ENCODE data around the gene FOXC1.

FOXC1 gene

DNA sequence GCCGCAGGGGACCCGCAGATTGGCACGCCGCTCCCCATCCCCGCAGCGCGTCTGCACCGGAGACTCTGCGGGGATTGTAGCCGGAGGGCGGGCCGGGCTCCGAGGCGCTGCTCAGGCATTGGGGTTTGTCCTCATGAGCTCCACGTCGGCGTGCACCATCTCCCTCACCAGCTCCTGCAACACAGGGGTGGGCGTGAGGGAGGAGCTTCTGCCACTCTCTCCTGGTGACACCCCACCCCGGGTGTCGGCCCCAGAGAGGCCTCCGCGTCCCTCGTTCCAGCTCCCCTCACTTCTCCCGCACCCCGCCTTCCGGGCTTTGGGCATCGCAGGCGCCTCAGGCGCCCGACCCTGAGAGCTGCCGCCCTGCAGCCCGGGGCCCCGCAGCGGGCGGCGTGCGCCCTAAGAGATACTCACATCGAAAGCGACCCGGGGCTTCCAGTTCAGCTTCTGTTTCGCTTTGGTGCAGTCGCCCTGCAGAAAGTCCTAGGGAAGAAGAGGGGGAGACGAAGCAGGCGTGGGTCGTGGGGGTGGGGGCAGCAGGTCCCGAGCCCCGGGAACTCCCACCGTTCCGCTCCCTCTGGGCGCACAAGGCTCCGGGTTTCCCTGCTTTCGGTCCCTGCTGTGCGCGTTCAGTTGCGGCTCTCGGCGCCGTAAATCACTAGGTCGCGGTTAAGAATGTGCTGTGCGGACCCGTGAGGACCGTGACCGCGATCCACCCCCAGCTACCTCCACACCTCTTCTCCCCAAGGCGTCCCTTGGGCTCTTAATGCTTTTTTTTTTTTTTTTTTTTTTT, 14.5 kb downstream of the FOXC1 start:
- DNase-seq (ENCODE audit: low spot score) = no peak

DNA sequence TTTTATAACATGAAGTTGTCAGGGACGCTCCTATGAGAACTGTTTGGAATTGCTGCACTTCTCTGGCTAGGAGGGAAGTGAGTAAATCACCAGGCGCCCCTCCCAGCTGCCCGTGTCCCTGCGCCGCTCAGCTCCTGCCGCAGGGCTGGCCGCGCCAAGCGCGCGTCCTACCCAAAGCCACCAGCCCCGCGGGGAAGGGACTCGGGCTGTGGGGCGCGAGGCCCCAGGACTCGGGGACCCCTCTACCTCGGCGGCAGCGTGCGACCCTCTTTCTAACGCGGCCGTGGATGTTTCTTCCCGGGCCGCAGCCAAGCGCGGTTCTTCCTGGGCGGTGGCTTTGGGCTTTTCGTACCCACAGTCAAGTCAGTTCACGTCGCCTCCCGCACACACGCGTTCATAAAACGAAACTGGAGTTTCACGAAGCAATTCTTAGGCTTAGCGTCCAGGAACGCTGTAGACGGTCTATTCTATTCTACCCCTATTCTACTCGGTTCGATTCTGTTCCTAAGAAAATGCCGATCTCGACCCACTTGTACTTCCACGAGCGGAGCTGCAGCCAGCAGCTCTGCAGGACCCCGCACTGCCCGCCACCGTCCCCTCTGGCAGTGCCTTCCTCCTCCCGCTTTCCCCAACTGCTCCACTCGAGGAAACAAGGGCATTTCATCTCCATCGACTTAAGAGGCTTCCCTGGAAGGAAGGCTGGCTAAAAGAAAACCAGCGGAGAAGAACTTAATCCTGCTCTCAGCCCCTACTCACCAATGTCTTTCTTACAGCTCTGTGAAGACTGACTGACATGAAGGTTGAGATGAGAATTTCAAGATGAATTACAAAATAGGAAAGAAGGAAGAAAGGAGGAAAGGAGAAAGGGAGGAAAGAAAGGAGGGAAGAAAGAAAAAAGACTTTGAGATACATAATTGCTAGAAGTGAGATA, 15.4 kb downstream of the FOXC1 start:
- no peak for DNase-seq (ENCODE audit: low spot score)

DNA sequence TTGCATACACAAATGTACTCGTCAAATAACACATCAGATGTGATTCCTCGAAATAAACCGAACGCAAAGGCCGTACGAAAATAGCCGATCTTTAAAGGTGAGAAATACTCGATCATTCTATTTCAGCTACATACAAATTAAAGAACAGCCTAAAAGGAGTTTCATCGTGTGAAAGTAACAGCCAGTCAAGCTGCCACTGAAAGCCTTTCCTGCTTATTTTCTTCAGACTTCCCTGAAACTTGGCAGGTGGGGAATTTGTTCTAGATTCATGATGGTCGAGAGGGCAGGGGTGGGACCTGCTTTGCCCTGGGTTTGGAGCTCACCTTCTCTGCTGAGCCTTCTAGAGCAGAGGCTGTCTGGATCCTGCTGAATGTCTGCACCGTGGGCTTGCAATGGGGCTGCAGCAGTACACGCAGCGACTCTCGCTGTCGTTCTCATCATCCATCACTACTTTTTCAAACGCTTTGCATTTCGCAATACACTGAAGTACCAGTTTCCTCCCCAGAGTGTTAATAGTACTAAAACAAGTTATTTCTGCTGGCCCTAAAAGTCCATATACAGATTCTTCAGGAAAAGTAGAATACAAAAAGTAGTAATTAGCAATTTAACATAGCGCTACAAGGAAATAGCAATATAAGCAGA, 16.2 kb downstream of the FOXC1 start:
- no peak for DNase-seq (ENCODE audit: low spot score)

DNA sequence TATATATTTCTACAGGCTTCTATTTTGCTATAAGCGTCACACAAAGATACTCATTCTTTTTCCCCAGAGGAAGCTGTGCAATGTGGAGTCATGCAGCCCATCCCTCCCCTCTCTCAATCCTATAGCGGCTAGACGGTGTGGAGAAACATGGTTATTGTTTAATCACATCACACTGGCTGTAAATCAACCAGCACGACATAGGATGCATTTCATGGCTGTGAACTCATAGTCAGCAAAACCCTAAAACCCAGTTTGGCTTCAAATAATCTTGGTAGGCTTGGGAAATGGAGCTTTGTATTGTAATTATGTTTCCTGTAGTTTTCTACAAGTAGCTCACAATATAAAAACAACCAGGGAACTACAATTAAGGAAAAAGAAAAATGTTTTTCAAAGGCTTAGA, 16.8 kb downstream of the FOXC1 start:
- no peak for DNase-seq (ENCODE audit: low spot score)

DNA sequence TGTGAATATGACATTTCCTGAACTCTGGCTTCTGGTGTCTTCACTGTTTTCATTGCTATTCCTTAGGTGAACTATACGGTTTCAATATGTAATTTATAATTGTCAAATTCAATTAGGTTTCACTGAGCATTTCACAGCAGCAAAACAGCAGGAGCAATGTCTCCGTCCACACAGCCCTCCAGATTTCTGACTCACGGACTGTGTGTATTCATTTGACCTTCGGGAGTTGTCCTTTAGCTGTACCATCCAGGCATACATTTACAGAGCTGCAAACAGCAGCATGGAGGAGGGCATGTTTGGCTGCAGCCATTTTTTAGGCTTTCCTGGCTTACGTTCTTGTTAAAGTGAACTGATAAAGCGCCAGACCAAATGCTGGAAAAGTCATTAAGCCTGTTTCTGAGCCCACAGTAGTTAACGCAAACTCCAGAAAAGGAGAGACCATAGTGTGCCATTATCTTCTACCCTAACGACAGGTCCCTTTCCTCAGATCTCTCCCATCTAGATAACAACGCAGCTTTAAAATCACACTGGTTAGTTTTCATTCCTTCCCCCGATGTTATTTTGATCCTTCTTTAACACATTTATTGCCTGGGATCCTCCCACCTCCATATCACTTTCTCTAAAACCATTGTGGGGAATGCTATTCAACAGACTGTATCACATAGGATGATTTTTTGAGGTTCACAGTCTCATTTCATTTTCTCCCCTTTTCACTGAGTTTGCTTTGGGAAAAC, 18.3 kb downstream of the FOXC1 start:
- no peak for DNase-seq (ENCODE audit: low spot score)

DNA sequence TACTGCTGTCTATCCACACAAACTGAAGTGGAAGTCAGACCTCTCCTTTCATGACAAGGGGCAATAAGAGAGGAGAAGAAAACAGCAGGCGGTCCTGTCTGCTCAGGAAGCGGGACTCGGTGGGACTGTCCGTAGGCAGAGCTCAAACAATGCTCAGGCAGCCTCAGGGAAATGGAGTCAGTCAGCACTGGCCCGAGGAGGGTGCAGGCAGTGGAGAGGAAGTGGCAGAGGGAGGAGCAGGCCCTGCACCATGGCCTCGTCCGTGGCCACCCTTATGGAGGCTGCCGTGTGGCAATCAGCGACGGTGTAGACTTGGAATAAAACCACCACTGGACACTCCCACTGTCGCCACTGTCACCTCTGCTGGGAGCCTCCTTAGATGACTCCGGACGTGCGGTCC, 19.6 kb downstream of the FOXC1 start:
- DNase-seq (ENCODE audit: low spot score) = no peak

DNA sequence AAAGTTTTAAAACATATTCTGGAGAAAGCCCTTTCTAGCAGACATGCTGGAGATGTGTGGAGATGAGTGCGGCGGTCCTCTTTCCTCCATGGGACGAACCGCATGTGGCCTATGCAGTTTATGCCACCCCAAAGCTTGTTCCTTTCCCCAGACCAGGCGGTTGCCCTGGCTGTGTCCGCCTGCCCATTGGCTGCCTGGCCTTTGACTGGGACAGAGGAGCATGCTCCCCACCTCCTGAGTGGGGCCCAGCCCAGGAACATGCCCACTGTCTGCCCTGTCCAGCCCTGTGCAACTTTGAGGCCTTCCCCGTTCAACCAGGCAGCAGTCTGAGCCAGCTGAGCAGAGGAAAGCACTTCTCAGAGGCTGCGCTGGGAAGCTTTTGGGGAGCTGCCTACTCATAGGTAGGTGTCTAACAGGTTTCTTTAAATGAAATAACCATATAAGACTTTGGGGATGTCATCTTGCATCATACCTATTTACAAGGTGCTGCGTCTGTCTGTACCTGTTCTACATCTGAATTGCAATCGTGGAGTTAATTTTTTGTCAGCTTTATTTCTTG, 20.6 kb downstream of the FOXC1 start:
- DNase-seq (ENCODE audit: low spot score) = no peak

DNA sequence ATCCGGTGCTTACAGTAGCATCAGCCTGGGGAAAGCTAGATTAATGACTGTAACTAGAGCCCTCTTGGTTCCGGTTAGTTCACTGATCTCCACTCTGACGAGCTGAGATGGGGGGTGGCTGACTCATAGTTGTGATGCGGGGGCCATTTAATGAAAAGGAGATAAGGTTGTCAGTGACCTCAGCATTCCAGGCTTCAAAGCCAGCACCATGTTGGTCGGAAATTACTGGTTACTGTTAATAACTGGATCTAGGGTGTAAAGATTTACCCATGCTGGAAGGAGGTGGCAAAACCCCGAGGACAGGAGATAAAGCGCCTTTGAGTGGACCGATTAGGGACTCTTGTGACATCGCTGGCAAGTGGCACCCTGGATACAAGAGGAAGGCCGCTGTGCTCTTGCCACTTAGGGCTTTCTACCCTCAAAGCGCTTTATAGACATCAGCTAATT, 21.1 kb downstream of the FOXC1 start:
- no peak for DNase-seq (ENCODE audit: low spot score)

DNA sequence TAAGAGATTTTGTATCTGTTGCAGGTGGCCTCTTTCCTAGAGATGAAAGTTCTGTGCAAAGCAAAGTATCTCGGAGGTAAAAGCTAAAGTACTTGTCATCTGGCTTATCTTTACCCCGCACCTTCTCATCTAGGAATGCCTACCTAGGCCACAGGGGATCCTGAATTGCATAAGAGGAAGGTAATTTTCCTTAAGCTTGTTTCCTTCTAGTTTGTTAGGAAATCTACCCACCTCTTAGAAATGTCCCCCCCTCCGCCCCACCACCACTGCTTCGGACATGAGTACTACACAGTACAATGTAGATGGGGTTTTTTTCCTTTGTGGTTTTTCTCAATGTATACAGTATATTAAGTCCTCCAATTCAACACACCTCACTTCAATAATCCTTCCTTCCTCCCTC, 21.5 kb downstream of the FOXC1 start:
- no peak for DNase-seq (ENCODE audit: low spot score)

DNA sequence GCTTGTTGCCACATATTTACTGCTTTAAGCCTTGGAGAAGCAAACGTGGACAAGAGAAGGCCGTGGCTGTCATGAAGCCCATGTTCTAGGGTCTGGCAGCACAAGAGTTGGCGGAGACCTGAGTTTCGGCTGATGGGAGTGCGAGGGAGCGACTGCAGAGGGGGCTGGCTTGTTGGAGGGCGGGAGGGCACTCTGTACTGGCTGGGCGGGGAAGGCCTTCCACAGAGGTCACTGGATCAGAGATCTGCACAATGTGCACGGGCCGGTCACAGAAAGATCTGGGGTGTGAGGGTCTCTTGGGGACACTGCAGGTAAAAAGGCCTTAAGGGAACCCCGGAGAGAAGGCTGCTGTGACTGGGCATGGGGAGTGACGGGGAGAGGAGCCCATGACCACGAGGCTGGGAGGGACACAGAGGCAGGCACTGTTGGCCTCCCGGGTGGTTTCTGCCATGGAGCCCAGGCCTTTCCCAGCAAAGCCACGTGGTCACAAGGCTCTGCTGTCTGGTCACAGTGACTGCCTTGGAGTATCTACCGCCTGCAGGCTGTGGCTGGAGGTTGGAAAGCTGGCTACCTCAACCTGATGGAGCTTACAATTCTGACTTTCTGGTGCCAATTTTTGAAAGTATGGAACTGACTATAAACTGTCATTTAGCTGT, 23.8 kb downstream of the FOXC1 start:
- no peak for DNase-seq (ENCODE audit: low spot score)

DNA sequence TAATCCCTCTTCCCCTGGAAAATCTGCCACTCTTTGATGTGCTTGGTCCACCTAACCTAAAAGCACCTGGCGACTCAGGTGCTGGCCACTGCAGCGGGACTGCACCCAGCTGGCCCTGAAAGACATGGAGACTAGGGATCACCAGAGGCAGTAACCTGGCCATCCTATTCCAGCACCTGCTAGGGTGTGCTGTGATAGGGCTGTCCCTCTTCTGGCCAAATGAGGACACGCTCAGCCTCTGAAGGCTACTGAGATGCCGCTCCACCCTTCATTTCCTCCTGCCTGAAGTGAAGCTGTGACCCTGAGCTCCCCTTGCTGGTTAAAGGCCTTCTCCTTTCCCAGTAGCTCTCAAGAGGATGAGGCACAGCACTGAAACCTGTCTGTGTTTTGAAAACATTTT, 24.4 kb downstream of the FOXC1 start:
- no peak for DNase-seq (ENCODE audit: low spot score)

DNA sequence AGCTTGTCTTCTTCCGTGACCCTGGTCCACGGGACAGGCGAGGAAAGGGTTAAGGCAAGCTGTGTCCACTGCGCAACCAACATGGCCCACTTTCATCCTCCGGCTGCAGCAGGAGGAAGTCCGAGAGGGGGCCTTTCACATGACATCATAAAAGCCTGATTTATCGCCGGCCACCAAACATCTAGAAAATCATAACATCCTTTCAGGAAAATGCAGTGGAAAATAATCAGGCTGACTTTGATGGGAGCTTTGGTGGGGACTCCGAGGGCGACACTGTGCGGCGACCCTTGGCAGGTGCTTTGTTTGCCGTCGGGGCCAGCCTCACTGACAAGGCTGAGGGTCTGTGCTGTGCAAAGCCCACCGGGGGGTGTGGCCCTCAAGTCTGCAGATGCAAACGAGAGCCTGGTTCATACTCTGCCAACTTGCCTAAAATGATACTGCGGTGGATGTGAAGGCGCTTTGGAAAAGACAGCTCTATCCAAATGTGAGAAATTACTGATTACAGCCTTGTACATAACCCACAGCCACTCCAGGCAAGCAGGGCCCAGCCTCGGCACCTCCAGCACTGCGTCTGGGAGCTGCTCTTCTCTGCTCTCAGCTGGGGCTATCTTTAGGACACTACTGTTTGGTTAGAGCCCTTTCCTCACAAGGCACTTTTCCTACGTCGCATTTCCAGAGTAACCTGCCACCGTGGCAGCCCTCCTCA, 25.7 kb downstream of the FOXC1 start:
- DNase-seq (ENCODE audit: low spot score) = no peak

DNA sequence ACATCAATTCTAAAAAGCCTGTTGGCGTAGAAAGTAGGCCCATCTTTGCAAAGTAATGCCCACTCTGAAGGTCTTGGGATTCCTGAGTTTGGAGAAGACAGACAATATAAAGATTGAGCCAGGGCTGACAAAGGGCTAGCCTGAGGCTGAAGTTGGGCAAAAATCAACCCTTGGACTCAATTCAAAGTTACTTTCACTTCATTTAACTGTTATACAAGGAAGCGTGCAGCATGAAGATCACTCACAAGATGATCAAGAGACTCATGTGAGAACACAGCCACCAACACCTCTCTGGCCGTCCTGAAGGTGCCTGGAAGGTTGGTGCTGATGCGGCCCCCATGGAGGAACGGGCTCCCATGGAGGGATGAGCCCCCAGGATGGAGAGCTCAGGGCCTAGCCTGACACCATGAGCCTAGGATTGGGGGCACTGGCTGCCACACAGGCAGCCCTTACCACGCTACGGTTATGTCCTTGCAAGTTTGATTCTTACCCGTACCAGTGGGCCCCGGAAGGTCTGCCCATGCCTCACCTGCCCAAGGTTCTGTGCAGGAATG, 26.6 kb downstream of the FOXC1 start:
- DNase-seq (ENCODE audit: low spot score) = no peak

DNA sequence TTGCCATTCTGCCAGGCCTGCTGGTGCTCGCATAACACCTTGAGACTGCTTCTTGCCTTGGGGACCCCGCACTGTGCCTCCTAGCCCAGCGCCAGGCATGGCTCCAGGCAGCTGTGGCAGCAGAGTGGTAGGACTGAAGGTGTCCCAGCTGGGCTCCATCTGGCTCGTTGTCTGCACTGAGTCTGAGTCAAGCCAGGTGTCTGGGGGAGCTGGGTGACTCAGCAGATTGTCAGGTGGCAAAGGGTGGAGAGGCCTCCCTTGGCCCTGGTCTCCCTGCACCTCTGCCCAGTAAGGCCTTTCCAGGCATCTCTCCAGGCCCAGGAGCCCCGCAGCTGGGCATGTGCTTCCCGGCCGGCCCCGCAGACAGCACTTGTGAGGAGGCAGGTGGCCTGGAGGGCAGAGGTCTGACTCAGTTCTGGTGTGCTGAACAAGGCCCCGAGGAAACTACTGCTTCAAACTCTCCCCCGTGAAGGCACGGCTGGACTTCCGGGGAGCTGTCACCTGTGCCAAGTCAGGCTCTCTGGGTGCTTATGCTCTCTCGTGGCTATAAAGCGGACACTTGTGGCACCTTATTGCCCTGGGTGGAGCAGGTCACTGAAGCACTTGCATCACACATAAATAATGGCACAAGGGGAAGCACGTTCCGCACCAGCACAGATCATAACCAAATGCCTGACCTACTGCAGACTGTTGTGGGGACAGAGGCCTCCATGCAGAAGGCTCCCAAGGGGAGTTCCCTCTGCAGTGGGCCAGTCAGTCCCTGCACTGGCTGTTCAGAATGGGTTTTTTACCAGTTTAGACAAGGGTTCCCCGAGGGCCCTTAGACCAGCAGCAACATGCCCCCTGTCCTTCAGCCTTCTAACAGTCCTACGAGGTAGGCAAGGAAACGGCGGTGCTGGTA, 27.5 kb downstream of the FOXC1 start:
- no peak for DNase-seq (ENCODE audit: low spot score)

DNA sequence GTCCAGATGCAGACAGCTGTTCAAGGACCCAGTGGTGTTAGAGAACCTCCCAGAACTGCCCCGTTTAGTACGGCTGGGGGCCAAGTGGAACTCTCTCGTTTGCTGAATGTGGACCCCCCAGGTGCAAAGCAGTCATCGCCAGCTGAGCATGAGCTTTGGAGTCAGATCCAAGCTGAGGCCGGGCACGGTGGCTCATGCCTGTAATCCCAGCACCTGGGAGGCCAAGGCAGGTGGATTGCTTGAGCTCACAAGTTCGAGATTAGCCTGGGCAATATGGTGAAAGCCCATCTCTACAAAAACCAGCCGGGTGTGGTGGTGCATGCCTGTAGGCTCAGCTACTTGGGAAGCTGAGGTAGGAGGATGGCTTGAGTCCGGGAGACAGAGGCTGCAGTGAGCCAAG, 29.7 kb downstream of the FOXC1 start:
- DNase-seq (ENCODE audit: low spot score) = no peak

DNA sequence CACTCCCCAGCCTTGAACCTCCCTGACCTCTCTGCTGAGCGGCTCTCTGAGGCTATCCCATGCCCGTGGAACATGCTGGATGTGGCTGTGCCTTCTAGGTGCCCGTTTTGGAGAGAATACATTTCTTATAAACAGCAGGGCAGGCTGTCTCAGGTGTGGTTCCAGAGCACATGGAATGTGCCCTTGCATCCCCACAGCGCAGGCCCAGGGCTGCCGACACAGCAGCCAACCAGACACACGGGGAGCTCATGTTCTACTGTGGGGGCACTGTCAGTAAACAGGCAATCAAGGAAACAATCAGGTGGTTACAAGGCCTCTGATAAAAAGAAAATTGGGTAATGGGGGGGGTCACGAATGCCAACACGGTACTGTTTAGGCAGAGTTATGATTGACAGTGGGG, 30.8 kb downstream of the FOXC1 start:
- DNase-seq (ENCODE audit: low spot score) = no peak

DNA sequence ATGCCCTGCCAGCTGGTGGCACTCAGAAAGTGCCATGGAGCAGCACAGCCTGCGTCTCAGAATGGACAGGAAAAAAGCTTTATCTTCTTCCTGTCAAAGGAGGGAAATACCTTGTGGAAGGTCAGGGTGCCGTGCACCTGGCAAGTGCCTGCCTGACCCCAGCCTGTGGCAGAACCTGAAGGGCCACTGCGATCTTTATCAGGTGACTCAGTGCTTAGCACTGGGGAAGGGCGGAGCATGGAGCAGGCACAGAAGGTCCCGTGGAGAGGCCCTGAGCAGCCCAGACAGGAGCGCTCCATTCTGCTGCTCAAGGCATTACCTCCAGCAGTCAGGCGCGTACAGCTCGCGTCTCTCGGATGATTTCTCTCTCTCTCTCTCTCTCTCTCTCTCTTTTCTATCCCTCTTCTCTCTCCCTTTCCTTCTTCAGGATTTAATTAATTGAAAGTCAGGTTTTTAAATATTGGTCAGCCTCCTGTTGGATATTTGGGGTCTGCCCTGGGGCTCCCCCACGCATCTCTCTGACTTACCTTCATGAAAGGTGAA, 31.7 kb downstream of the FOXC1 start:
- no peak for DNase-seq (ENCODE audit: low spot score)

DNA sequence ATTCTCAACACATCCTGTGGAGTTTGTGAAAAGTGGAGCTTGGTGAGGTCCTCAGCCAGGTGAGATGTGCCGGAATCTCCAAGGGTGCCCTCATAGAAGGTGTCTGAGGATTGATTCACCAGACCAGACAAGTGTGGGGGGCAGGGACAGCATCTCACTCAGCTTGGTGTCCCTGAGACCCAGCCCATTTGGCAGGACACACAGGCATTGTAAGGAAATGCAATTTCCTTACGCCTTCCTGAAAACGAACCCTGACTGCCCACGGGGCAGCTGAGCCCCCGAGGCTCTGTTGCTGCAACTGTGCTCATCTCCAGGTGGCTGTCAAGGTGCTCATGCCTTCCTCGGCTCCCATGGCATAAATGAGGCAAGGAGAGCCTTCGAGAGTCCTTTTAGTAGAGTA, 33.4 kb downstream of the FOXC1 start:
- DNase-seq (ENCODE audit: low spot score) = no peak
